T-helper 2 cell treated with Interferon-gamma antibody and Interleukin-4, amounts not matched to agents 5 μg/mL and 100 μg/mL, for 36 hours (primary cell): ENCODE results near the gene ATG2A.

ENCODE experiments used
- DNase-seq: peaks from one replicate; pipeline ENCODE4 v3.0.0; 2021; ENCODE audit warnings: low spot score
- H3K27ac Mint-ChIP-seq: one replicate; pipeline ENCODE4 v1.8.0; 2021; ENCODE audit warnings: mild to moderate bottlenecking, mixed read lengths
- H3K27me3 Mint-ChIP-seq: one replicate; pipeline ENCODE4 v1.8.0; 2021; ENCODE audit warnings: low read depth, mixed read lengths
- H3K36me3 Mint-ChIP-seq: one replicate; pipeline ENCODE4 v1.8.0; 2021; ENCODE audit warnings: low read depth, mixed read lengths
- H3K4me1 Mint-ChIP-seq: one replicate; pipeline ENCODE4 v1.8.0; 2021; ENCODE audit warnings: low read depth, mixed read lengths
- H3K4me3 Mint-ChIP-seq: one replicate; pipeline ENCODE4 v1.8.0; 2022; ENCODE audit warnings: mild to moderate bottlenecking, moderate library complexity, mixed read lengths
- H3K9me3 Mint-ChIP-seq: one replicate; pipeline ENCODE4 v1.8.0; 2021; ENCODE audit warnings: mixed read lengths

Gene ATG2A

DNA sequence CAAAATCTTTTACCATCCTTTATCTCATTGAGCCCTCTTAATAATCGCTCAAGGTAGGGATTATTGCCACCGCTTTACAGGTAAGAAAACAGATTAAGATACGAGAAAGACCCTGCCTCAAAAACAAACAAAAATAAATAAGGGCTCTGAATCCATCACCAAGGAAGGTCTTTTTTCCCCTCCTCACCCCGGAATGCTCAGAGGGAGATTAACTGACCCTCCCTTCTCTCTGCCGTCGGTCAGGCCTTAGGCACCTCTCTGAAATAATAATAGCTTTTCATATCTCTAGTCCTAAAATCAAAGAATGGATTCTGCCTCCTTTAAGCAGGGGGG is 620 bp upstream of the ATG2A start:
- peaks cover 20% of the 10 kb centered on the region for H3K4me1 Mint-ChIP-seq
- H3K4me3 Mint-ChIP-seq = peak overlapping the region; percentile 97
- no peaks in the 10 kb centered on the region for H3K36me3 Mint-ChIP-seq
- DNase-seq = no peak
- peak overlapping the region; percentile 97 for H3K27ac Mint-ChIP-seq
- no peaks in the 10 kb centered on the region for H3K9me3 Mint-ChIP-seq
- H3K27me3 Mint-ChIP-seq = no peaks in the 10 kb centered on the region

DNA sequence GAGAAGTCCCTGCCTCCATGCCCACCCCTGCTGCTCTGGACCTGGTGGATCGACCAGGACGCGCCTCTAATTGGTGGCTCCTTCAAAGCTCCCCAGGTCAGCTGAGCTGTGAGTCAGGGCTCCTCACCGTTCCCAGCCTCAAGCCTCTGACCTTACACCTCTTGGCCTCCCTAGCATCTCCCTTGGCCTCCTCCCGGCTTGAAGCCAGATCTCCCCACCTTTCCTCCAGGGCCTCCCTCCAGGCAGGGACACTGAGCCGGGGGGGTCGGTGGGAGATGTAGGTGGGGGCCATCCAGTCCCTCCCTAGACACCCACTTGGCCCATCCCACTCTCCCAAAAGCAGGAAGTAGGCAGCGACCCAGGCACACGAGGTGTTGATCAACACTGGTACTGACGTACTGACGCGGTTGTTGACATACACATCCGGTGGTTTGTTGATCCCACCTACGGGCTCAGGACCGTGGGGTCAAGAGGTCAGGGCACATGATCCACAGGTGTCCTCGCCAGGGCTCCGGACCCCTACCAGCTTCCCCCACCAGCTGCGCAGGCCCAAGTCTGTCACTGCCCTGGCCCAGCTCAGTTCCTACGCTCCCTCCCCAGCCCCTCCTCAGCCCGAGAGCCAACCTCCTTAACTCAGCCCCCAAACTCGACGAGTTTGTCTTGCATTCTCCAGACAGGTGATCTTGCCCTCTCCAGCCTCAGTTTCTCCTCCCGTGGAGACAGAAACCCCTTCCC is 802 bp downstream of the ATG2A start:
- Mint-ChIP-seq H3K4me3 (peak overlapping the region; percentile 97), H3K27me3 (no peaks in the 10 kb centered on the region), H3K36me3 (no peaks in the 10 kb centered on the region), H3K4me1 (peaks cover 20% of the 10 kb centered on the region), H3K9me3 (no peaks in the 10 kb centered on the region), H3K27ac (peak overlapping the region; percentile 97)
- peak; percentile 39 for DNase-seq

DNA sequence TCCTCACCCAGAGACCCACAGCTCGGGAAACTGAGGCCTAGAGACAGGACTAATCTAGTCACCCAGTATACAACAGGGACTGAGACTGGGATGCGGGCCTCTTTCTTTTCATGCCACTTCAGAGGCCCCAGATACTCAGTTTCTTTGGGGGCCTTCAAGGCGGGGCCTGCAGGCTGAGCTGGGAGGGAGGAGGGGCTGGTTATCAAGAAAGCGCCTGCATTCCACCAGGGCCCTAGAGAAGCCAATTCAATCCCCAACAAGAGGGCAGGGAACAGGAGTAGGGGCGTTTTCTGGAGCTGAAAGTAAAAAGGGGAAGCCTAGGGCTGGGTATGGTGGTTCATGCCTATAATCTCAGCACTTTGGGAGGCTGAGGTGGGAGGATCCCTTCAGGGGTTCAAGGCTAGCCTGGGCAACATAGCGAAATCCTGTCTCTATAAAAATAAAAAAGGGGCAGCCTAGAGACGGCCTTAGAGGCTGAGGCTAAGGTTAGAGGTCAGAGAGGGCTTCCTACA is 1.6 kb downstream of the ATG2A start:
- Mint-ChIP-seq H3K4me3 (peak overlapping the region; percentile 97), H3K27ac (peak overlapping the region; percentile 97), H3K36me3 (peaks cover 3% of the 10 kb centered on the region), H3K27me3 (no peaks in the 10 kb centered on the region), H3K4me1 (peaks cover 20% of the 10 kb centered on the region), H3K9me3 (no peaks in the 10 kb centered on the region)
- DNase-seq = no peak

DNA sequence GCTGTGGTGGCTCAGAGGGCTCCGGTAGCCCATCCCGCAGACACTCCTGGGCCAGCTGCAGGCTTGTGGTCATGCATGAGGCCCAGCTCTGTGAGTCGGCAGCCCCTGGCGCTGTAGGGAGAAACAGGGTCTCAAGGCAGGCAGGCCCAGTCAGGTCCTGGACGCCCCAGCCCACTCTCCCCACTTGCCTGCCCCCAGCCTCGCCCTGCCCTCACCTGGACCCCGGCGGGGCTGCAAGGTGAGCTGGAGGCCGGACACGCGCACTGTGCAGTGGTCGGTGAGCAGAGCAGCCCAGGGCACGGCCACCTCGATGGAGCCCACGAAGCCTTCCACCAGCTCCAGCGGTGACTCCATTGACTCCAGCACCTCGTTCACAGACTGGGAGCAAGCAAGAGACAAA is 2.9 kb downstream of the ATG2A start:
- Mint-ChIP-seq H3K36me3 (peaks cover 3% of the 10 kb centered on the region), H3K27ac (peak overlapping the region; percentile 49), H3K4me1 (peaks cover 20% of the 10 kb centered on the region), H3K9me3 (no peaks in the 10 kb centered on the region), H3K27me3 (no peaks in the 10 kb centered on the region), H3K4me3 (no peak overlapping the region)
- DNase-seq = no peak

DNA sequence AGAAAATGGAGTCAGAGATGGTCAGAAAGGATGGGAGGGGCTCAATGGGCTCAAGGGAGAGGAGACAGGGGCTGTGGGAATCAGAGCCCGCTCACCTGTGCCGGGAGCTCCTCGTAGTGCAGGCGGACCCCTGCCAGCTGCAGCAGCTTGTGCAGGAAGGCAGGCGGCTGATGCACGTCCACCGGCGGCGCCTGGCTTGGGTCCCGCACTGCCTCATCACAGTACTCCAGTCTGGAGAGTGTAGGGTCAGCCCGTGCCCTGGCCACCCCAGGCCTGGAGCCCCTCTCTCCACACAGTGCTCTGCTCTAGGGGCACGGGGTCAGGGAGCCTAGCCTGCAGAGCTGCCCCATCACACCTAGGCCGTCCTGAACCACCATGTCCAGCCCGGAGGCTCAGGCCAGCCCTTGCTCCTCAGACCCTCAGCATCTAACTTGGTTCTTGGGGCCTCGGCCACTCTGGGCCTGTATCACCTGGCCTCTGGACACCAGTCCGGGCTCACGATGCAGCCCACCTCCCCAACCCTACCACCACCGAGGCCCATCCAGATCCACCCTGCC is 3.8 kb downstream of the ATG2A start:
- Mint-ChIP-seq H3K9me3 (no peaks in the 10 kb centered on the region), H3K4me1 (peaks cover 20% of the 10 kb centered on the region), H3K27me3 (no peaks in the 10 kb centered on the region), H3K27ac (no peak overlapping the region), H3K4me3 (no peak overlapping the region), H3K36me3 (peaks cover 5% of the 10 kb centered on the region)
- no peak for DNase-seq

DNA sequence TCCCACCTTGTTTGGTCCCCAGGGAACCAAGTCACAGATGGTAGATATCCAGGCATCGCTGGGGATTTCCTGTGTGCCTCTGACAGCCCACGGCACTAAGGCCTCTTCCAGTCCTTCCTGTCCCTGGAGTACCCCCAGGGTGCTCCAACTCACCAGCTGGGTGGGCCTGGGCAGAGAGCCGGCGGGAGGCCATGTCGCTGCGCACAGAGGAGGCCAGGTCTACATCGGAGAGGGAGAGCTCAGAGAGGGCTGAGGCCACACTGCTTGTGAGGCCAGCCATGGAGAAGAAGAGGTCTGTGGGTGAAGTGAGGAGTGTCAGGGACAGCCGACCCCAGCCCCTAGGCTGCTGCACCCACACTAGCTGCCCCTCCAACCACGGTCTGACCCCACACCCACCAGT is 5.3 kb downstream of the ATG2A start:
- H3K27me3 Mint-ChIP-seq = no peaks in the 10 kb centered on the region
- H3K27ac Mint-ChIP-seq = no peak overlapping the region
- no peak overlapping the region for H3K4me3 Mint-ChIP-seq
- peaks cover 9% of the 10 kb centered on the region for H3K4me1 Mint-ChIP-seq
- peaks cover 9% of the 10 kb centered on the region for H3K36me3 Mint-ChIP-seq
- no peaks in the 10 kb centered on the region for H3K9me3 Mint-ChIP-seq
- DNase-seq = no peak

DNA sequence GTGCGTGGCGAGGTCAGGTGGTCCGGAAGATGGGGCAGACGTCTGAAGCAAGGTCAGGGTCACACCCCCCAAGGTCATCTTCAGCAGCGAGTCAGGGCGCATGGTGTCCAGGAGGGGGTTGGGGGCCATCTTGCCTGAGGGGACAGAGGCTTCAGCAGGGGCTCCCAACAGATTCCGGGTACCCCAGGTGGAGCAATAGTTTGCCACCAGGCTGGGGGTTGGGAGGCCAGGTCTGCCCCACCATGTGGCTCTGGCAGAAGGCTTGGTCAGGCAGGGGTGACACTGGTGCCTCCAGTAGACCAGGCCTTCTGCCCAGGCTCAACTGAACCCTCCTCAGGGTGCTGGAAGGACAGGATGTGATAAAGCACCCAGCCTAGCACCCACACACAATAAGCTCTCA is 5.9 kb downstream of the ATG2A start:
- no peaks in the 10 kb centered on the region for H3K9me3 Mint-ChIP-seq
- H3K27me3 Mint-ChIP-seq = no peaks in the 10 kb centered on the region
- H3K36me3 Mint-ChIP-seq = peaks cover 9% of the 10 kb centered on the region
- no peak overlapping the region for H3K27ac Mint-ChIP-seq
- DNase-seq = no peak
- H3K4me1 Mint-ChIP-seq = peaks cover 5% of the 10 kb centered on the region
- no peak overlapping the region for H3K4me3 Mint-ChIP-seq

DNA sequence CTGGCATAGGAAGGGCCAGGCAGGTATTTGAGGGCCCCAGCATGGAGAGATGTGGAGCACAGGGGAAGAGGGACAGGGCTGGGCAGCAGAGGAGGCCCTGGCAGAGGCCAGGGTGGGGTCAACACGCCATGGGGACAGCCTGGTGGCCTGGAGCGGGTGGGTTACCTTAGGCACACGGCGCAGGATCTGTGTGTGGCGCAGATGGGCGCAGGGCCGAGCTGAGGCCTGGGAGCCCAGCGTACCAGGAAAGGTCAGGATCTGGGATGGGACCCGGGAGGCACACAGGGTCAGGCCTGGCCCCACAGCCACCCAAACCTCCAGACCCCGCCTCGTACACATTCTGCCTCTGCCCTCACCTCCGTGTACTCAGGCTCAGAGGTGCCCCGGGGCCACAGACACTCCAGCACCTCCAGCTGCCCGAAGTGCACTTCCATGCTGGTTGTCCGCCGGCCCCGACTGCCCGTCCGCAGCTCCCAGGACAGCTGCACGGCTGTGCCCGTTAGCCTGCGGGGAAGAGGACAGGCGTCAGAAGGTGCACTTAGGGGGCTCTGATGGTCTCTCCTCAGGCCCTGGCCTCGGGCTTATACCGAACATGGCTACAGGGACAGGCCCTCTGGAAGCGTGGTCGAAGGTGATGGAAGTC is 6.4 kb downstream of the ATG2A start:
- Mint-ChIP-seq H3K27ac (no peak overlapping the region), H3K4me3 (no peak overlapping the region), H3K36me3 (peaks cover 9% of the 10 kb centered on the region), H3K4me1 (peaks cover 2% of the 10 kb centered on the region), H3K9me3 (no peaks in the 10 kb centered on the region), H3K27me3 (no peaks in the 10 kb centered on the region)
- DNase-seq = no peak

DNA sequence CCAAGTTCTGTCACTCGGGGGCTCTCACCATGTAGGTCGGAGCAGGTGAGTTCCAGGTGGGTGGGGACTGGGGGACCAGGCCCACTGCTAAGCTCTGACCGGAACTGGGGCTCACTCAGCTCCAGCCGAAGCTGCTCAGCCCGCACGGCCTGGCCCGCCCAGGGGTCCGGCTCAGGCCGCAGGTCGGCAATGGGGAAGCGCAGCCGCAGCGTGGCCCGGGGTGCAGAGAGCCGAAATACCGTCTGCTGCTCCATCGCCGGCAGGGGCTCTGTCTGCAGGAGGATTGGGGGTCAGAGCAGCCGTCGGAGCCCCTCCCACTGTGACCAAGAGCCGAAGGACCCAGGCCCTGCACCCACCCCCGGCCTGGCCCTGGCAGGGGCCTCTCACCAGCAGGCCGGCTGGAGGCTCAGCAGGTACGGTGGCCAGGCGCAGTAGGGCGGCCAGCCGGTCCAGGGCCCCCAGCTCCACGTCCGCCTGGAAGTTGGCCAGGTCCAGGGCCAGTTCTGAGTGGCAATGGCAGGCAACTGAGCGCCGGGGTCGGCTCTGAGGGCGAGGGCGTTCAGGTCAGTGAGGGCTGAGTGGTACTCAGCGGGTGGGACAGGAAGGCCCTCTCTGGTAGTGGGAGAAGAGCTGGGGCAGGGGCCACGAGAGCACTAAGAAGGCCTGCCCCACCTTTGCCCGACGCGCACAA is 7.2 kb downstream of the ATG2A start:
- Mint-ChIP-seq H3K4me3 (no peak overlapping the region), H3K27ac (no peak overlapping the region)
- no peak for DNase-seq

DNA sequence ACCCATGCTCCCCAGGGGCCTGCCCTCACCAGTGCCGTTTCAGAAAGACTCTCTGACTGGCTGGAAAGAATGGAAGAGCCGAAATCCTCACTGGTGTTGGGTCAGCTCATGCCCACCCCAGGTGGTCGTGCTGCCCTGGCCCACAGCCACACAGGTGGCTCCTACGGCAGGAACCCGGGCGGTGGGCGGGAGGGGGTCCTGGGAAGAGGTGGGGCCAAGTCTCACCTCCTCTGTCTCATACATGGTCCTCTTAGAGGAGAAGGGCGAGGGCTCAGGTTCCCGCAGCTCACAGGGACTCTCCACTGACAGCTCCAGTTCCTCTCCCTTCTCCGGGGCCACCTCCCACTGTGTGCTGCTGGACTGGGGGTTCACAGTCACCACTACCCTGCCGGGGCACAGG is 8.2 kb downstream of the ATG2A start:
- H3K27ac Mint-ChIP-seq = no peak overlapping the region
- no peak overlapping the region for H3K4me3 Mint-ChIP-seq
- no peaks in the 10 kb centered on the region for H3K9me3 Mint-ChIP-seq
- no peaks in the 10 kb centered on the region for H3K4me1 Mint-ChIP-seq
- no peaks in the 10 kb centered on the region for H3K27me3 Mint-ChIP-seq
- peaks cover 14% of the 10 kb centered on the region for H3K36me3 Mint-ChIP-seq
- no peak for DNase-seq

More for the DNA sequence above, 7.2 kb downstream of the ATG2A start:
- Mint-ChIP-seq H3K27me3 (no peaks in the 10 kb centered on the region), H3K36me3 (peaks cover 14% of the 10 kb centered on the region), H3K9me3 (no peaks in the 10 kb centered on the region), H3K4me1 (no peaks in the 10 kb centered on the region)

DNA sequence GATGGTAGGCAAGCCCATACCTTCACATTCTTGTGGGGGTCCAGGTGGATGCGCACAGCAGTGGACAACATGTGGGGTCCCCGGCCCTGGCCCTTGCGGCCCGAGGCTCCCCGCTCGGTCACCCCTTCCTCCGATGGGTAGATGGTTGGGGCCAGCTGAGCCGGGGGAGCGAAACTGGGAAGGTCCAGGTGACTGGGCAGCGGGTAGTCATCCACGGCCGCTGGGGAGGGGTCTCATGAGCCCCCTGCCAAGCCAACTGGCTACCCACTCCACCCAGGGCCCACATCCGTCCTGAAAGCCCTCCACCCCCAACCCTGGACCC is 10.7 kb downstream of the ATG2A start:
- H3K27ac Mint-ChIP-seq = no peak overlapping the region
- no peaks in the 10 kb centered on the region for H3K27me3 Mint-ChIP-seq
- peaks cover 2% of the 10 kb centered on the region for H3K4me1 Mint-ChIP-seq
- no peak for DNase-seq
- H3K36me3 Mint-ChIP-seq = peaks cover 17% of the 10 kb centered on the region
- no peak overlapping the region for H3K4me3 Mint-ChIP-seq
- H3K9me3 Mint-ChIP-seq = no peaks in the 10 kb centered on the region

DNA sequence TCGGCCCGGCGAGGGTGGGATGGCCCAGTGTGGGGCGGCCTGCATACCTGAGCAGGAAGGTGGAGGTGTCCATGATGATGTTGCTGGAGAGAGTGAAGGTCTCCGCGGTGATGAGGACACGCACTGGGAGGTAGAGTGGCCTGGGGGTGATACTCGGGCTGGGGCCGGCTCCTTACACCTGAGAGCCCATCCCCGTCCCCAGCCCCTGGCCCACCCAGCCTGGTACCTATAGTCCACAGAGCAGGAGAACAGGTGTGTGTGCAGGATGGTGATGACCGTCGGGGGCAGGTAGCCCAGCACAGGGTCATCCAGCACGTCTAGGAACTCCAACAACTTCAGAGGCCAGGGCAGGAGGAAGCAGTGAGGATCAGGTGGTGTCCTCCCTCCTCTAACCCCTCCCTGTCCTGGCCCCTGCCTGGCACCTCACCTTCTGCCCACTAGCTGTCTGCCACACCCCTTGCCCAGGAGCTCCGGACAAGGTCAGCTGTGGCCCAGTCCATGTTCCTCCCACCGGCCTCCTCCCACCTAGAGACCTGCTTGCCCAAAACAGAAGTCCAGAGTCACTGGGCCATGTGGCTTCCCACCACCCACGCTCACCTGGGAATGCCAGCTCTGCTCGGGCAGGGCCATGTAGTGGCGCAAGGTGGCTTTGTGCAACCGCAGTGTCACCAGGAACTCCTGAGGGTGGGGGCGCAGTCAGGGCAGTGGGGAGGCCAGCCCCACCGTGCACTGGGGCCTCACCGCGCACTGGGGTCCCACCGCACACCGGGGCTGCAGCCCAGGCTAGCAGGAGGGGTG is 11.3 kb downstream of the ATG2A start:
- H3K36me3 Mint-ChIP-seq = peaks cover 15% of the 10 kb centered on the region
- no peak overlapping the region for H3K4me3 Mint-ChIP-seq
- no peak for DNase-seq
- H3K27ac Mint-ChIP-seq = no peak overlapping the region
- H3K9me3 Mint-ChIP-seq = no peaks in the 10 kb centered on the region
- no peaks in the 10 kb centered on the region for H3K27me3 Mint-ChIP-seq
- peaks cover 2% of the 10 kb centered on the region for H3K4me1 Mint-ChIP-seq

DNA sequence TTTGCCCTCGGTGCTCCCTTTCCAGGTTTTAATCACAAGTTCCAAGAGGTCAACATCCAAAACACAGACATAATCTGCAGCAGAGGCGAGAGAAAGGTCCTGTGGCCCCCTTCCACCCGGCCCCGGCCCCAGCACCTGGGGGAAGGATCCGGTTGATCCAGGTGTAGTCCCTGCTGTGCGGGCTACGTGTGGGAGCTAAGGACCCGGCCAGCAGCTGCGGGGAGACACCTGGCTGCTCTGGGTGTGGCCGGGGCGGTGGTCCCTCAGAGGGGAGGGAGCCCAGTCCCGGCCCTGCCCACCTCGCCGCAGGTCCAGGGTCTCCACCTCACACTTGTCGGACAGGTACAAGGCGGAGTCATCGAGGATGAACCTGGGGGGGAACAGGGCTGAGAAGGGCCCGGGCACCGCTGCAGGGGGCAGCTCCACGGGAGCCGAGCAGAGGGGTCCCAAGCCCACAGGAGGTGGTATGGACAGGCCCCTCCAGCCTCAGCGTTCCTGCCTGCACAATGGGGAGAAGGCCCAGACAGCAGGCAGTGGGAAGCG is 13.6 kb downstream of the ATG2A start:
- H3K36me3 Mint-ChIP-seq = peaks cover 20% of the 10 kb centered on the region
- H3K27ac Mint-ChIP-seq = no peak overlapping the region
- peaks cover 6% of the 10 kb centered on the region for H3K4me1 Mint-ChIP-seq
- H3K4me3 Mint-ChIP-seq = no peak overlapping the region
- H3K27me3 Mint-ChIP-seq = no peaks in the 10 kb centered on the region
- no peak for DNase-seq
- H3K9me3 Mint-ChIP-seq = no peaks in the 10 kb centered on the region
